ENCODE results near the gene GRM5.

DNA sequence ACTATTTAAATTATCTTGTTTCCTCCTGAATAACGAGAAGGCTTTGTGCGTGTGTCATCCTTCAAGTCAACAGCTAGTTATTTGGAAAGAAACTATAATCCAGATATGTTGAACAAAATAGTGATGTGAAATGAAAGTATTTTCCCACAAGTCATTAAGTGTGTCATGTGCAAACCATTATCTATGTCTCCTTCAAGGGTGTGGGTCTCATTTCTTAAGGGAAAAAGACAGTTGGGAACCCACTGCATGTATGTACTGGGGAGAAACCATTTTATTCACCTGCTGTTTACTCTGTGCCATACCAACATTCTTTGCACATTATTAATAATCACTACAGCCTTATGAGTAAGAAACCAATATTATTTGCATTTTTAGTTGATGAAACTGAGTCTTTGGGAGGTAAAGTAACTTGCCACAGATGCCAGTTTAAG lies 582.9 kb downstream of the GRM5 start:
- TF ChIP-seq CTCF (conservative IDR thresholded peaks at IDR 0.05), result no peak
- TF ChIP-seq EZH2 (IDR thresholded peaks at IDR 0.05; ENCODE audit: low read depth), result no peak

All from PC-9 (cell line).